ENCODE measurements around the gene ANO1.
"Not testable (repeated sequence)": the region's sequence is repeated elsewhere in the genome, so short reads cannot be mapped to it uniquely, and the experiment has no call there.

The ANO1 gene

GRCh38 chr11:70191495-70192140 lies 113.5 kb downstream of the ANO1 start:
- peak; percentile 90 for DNase-seq (ENCODE audit: low spot score)

- DNase-seq (ENCODE audit: low spot score), result no peak
These were observed 114.7 kb downstream of the ANO1 start for GRCh38 chr11:70192666-70193410.

- DNase-seq (ENCODE audit: low spot score), result no peak
These were observed 115.5 kb downstream of the ANO1 start for GRCh38 chr11:70193411-70194292.

- no peak for DNase-seq (ENCODE audit: low spot score)
These were observed 117.0 kb downstream of the ANO1 start for GRCh38 chr11:70194792-70195791.

- no peak for DNase-seq (ENCODE audit: low spot score)
These were observed 122.2 kb downstream of the ANO1 start for GRCh38 chr11:70200212-70200844.

GRCh38 chr11:70201047-70201446 lies 122.9 kb downstream of the ANO1 start:
- not testable (repeated sequence) for DNase-seq (ENCODE audit: low spot score)

GRCh38 chr11:70201882-70202861 lies 124.1 kb downstream of the ANO1 start:
- no peak for DNase-seq (ENCODE audit: low spot score)

- peak; percentile 90 for DNase-seq (ENCODE audit: low spot score)
These were observed 125.0 kb downstream of the ANO1 start, which contains the start of gene FADD for GRCh38 chr11:70202920-70203750. TSS of gene FADD (plus strand) at chr11:70203296. CDS start at chr11:70203460, 164 bp downstream.

- DNase-seq (ENCODE audit: low spot score), result no peak
These were observed 125.8 kb downstream of the ANO1 start for GRCh38 chr11:70203751-70204465.

- DNase-seq (ENCODE audit: low spot score), result no peak
These were observed 126.3 kb downstream of the ANO1 start for GRCh38 chr11:70204466-70204799.

- no peak for DNase-seq (ENCODE audit: low spot score)
These were observed 127.1 kb downstream of the ANO1 start for GRCh38 chr11:70205049-70205725.

- DNase-seq (ENCODE audit: low spot score), result no peak
These were observed 127.6 kb downstream of the ANO1 start for GRCh38 chr11:70205766-70206165.

- DNase-seq (ENCODE audit: low spot score), result no peak
These were observed 128.3 kb downstream of the ANO1 start for GRCh38 chr11:70206226-70206981.

- DNase-seq (ENCODE audit: low spot score), result no peak
These were observed 128.9 kb downstream of the ANO1 start for GRCh38 chr11:70206982-70207376.

- DNase-seq (ENCODE audit: low spot score), result no peak
These were observed 129.5 kb downstream of the ANO1 start for GRCh38 chr11:70207531-70208131.

- no peak for DNase-seq (ENCODE audit: low spot score)
These were observed 131.3 kb downstream of the ANO1 start for GRCh38 chr11:70209391-70209912.
